Endothelial cell of umbilical vein (primary cell): Measurements from ENCODE around the gene GAP43.

ENCODE experiments used
- FOS ChIP-seq: IDR thresholded peaks from 2 replicates; pipeline ENCODE4 v1.6.1; 2011; ENCODE audit warnings: mild to moderate bottlenecking, low read length, moderate library complexity, borderline replicate concordance; ENCODE audit not compliant: insufficient read depth
- JUN ChIP-seq: IDR thresholded peaks from 2 replicates; pipeline ENCODE4 v1.6.1; 2011; ENCODE audit warnings: borderline replicate concordance, low read depth; ENCODE audit not compliant: insufficient read length, insufficient read depth
- POLR2A ChIP-seq: IDR thresholded peaks from 2 replicates; pipeline ENCODE4 v1.6.1; 2012; ENCODE audit warnings: low read depth, mild to moderate bottlenecking, control low read depth, low read length
- POLR2AphosphoS5 ChIP-seq: IDR thresholded peaks from 2 replicates; pipeline ENCODE4 v1.6.1; 2012; ENCODE audit warnings: low read depth, mild to moderate bottlenecking, control low read depth, low read length, moderate library complexity; ENCODE audit not compliant: insufficient read depth
- TF ChIP-seq, protein P1 (sequence below), 2 donors: IDR thresholded peaks; 1 replicate in 1 of 2; 2 replicates in 1 of 2; pipeline ENCODE4 v1.5.1; 2011; ENCODE audit warnings: low read length in 2 of 2, mild to moderate bottlenecking in 2 of 2, moderate library complexity in 2 of 2, control low read depth in 1 of 2, inconsistent platforms in 1 of 2, low read depth in 1 of 2; ENCODE audit not compliant: insufficient read depth in 1 of 2; ENCODE audit errors: extremely low read depth in 1 of 2
- TF ChIP-seq, protein P2 (sequence below): IDR thresholded peaks from 2 replicates; pipeline ENCODE4 v1.6.1; 2011; ENCODE audit not compliant: insufficient read depth, insufficient read length

DNA sequence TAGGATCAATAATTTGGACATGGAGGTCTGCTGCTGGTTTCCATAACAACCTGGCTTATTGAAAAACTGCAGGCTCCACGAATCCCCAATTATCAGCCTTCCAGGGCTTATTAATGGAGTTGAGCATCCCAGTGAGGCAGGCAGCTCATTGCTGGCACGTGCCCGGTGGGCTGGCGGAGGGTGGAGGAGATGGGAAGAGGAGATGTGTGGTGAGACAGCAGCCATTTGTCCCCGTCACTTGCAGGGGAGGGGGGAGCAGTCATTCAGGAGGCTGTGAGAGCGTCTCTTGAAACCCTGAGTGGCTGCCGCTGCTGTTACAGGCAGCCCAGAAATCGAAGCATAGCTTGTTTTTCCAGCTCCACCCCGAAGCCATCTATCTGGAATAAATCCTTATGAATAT lies 70.6 kb downstream of the GAP43 start:
- TF ChIP-seq JUN (no peak), POLR2A (no peak), POLR2AphosphoS5 (no peak), FOS (no peak)
- TF ChIP-seq, protein P1, sequence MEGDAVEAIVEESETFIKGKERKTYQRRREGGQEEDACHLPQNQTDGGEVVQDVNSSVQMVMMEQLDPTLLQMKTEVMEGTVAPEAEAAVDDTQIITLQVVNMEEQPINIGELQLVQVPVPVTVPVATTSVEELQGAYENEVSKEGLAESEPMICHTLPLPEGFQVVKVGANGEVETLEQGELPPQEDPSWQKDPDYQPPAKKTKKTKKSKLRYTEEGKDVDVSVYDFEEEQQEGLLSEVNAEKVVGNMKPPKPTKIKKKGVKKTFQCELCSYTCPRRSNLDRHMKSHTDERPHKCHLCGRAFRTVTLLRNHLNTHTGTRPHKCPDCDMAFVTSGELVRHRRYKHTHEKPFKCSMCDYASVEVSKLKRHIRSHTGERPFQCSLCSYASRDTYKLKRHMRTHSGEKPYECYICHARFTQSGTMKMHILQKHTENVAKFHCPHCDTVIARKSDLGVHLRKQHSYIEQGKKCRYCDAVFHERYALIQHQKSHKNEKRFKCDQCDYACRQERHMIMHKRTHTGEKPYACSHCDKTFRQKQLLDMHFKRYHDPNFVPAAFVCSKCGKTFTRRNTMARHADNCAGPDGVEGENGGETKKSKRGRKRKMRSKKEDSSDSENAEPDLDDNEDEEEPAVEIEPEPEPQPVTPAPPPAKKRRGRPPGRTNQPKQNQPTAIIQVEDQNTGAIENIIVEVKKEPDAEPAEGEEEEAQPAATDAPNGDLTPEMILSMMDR (IDR thresholded peaks at IDR 0.05; ENCODE audit: extremely low read depth in 1 of 2, insufficient read depth in 1 of 2, low read depth in 1 of 2, low read length in 2 of 2), result no peak
- TF ChIP-seq, protein P2, sequence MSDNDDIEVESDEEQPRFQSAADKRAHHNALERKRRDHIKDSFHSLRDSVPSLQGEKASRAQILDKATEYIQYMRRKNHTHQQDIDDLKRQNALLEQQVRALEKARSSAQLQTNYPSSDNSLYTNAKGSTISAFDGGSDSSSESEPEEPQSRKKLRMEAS, result no peak
